Thoracic aorta (tissue), 2 donors: ENCODE data around the gene ZBTB45. TPM values are rescaled to one million over a fixed set of nuclear protein-coding genes. Genes with fewer than 3 reads are reported as not detected.
A peak's percentile ranks its signal among the peaks of the same experiment; 100 is the strongest.

Experiments used
- ATAC-seq: fragments of 150-250 bp; one replicate; pipeline ENCODE4 v1.8.0; 2017; ENCODE audit warnings: low read depth; ENCODE audit not compliant: insufficient number of reproducible peaks, low FRiP score
- DNase-seq: peaks from one replicate; pipeline ENCODE4 v3.0.0-alpha.2; 2020; ENCODE audit warnings: low spot score
- H3K27ac ChIP-seq, 2 donors: fragments of 200-600 bp; sonication (generic); 1 replicate in 1 of 2; 2 replicates in 1 of 2; pipeline ENCODE4 v1.5.1; 2016; ENCODE audit warnings: mild to moderate bottlenecking in 2 of 2, moderate library complexity in 2 of 2
- H3K27me3 ChIP-seq: fragments of 200-600 bp; sonication (generic); replicated peaks from 2 replicates; pipeline ENCODE4 v1.6.0; 2016; ENCODE audit warnings: mild to moderate bottlenecking; ENCODE audit not compliant: insufficient read depth
- H3K36me3 ChIP-seq: fragments of 200-600 bp; sonication (generic); one replicate; pipeline ENCODE4 v1.5.1; 2016
- H3K4me1 ChIP-seq, 2 donors: fragments of 200-600 bp; sonication (generic); 1 replicate in 1 of 2; 2 replicates in 1 of 2; pipeline versions ENCODE4 v1.5.1 to v1.6.0; 2016; ENCODE audit warnings: low read depth in 2 of 2, mild to moderate bottlenecking in 1 of 2; ENCODE audit not compliant: control insufficient read depth in 1 of 2
- H3K4me3 ChIP-seq: fragments of 200-600 bp; sonication (generic); 2 replicates; pipeline ENCODE4 v1.5.1; 2016; ENCODE audit warnings: mild to moderate bottlenecking
- H3K9me3 ChIP-seq: fragments of 200-600 bp; sonication (generic); 2 replicates; pipeline ENCODE4 v1.5.1; 2016
- CTCF ChIP-seq: fragments of 200-600 bp; sonication (generic); IDR thresholded peaks from one replicate; pipeline ENCODE4 v1.5.1; 2019; ENCODE audit warnings: antibody characterized with exemption
- total RNA-seq, 2 donors: library from RNA; depleted of rRNA; stranded (reverse); fragments of >200 nt; gene quantifications; one replicate each; pipeline versions ENCODE4 v1.1.0 to v1.2.3, GENCODE V29; 2016

Gene ZBTB45
- total RNA-seq, 2 donors from 2014 or later, result 10.4 to 10.9 TPM

GRCh38 chr19:58562122-58563033 lies 42.8 kb upstream of the ZBTB45 start:
- H3K4me1 ChIP-seq, result peaks cover 19 to 39% of the 10 kb centered on the region in 2 donors
- ATAC-seq, result no peak

GRCh38 chr19:58561373-58562121 lies 41.9 kb upstream of the ZBTB45 start:
- no peaks in the 10 kb centered on the region for H3K9me3 ChIP-seq
- H3K4me1 ChIP-seq, result peaks cover 27 to 47% of the 10 kb centered on the region in 2 donors
- peaks cover under 1% of the 10 kb centered on the region for H3K36me3 ChIP-seq
- H3K4me3 ChIP-seq, result peak overlapping the region; percentile 68
- ATAC-seq, result no peak
- H3K27ac ChIP-seq, result peak overlapping the region; percentile 37 to 46
- H3K27me3 ChIP-seq, result no peaks in the 10 kb centered on the region
- no peak for DNase-seq
- TF ChIP-seq CTCF, result no peak

More at GRCh38 chr19:58562122-58563033, 42.8 kb upstream of the ZBTB45 start:
- no peak for TF ChIP-seq CTCF
- DNase-seq, result no peak
- no peaks in the 10 kb centered on the region for H3K27me3 ChIP-seq
- peak overlapping the region; percentile 37 to 46 for H3K27ac ChIP-seq
- peak overlapping the region; percentile 68 for H3K4me3 ChIP-seq
- H3K36me3 ChIP-seq, result peaks cover 2% of the 10 kb centered on the region
- no peaks in the 10 kb centered on the region for H3K9me3 ChIP-seq

GRCh38 chr19:58560921-58561320 lies 41.3 kb upstream of the ZBTB45 start:
- no peak for TF ChIP-seq CTCF
- H3K9me3 ChIP-seq, result no peaks in the 10 kb centered on the region
- H3K36me3 ChIP-seq, result peaks cover 7% of the 10 kb centered on the region
- no peak for DNase-seq
- peaks cover 27 to 53% of the 10 kb centered on the region in 2 donors for H3K4me1 ChIP-seq
- no peak for ATAC-seq
- no peak overlapping the region for H3K27ac ChIP-seq
- no peaks in the 10 kb centered on the region for H3K27me3 ChIP-seq
- no peak overlapping the region for H3K4me3 ChIP-seq

- peaks cover 9% of the 10 kb centered on the region for H3K36me3 ChIP-seq
- no peak for TF ChIP-seq CTCF
- no peak for DNase-seq
- ATAC-seq, result no peak
- H3K9me3 ChIP-seq, result no peaks in the 10 kb centered on the region
- peak overlapping the region; percentile 95 for H3K4me3 ChIP-seq
- no peaks in the 10 kb centered on the region for H3K27me3 ChIP-seq
- peaks cover 33 to 60% of the 10 kb centered on the region in 2 donors for H3K4me1 ChIP-seq
- H3K27ac ChIP-seq, result peak overlapping the region; percentile 99 to 100
These were observed 40.6 kb upstream of the ZBTB45 start for GRCh38 chr19:58560007-58560887.
